GM21360 (cell line): ENCODE data around the gene FOXK2.

Experiments
- ATAC-seq: cut with Tn5 transposase; IDR thresholded peaks from one replicate; pipeline ENCODE4 v1.9.1; 2021; ENCODE audit warnings: mild to moderate bottlenecking, moderate library complexity; ENCODE audit not compliant: unreplicated experiment

FOXK2 gene

DNA sequence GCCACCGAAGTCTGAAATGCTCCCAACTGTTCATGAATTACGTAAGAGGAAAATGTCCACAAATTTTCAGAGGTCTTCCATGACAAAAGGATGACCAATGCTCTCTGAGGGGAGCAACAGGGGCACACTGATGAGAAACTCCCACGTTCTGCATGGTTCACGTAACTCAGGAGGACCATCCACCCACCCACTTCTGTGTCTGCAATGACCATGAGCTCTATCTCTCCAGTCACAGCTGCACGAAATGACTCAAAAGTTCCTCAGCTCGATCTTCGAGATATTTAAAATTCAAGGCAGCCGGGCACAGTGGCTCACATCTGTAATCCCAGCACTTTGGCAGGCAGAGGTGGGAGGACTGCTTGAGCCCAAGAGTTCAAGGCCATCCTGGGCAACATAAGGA lies 112.9 kb downstream of the FOXK2 start:
- no peak for ATAC-seq

DNA sequence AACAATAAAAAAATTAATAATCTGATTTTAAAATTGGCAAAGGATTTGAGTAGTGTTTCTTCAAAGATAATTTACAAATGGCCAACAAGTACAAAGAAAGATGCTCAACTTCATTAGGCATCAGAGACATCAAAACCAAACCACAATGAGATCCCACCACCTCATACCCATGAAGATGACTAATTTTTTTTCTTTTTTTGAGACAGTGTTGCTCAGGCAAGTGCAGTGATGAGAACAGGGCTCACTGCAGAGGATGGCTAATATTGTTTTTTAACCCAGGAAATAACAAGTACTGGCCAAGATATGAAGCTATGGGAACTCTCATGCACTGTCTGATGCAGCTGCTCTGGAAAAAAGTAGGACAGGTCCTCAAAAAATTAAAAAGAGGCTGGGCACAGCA lies 113.8 kb downstream of the FOXK2 start:
- no peak for ATAC-seq

DNA sequence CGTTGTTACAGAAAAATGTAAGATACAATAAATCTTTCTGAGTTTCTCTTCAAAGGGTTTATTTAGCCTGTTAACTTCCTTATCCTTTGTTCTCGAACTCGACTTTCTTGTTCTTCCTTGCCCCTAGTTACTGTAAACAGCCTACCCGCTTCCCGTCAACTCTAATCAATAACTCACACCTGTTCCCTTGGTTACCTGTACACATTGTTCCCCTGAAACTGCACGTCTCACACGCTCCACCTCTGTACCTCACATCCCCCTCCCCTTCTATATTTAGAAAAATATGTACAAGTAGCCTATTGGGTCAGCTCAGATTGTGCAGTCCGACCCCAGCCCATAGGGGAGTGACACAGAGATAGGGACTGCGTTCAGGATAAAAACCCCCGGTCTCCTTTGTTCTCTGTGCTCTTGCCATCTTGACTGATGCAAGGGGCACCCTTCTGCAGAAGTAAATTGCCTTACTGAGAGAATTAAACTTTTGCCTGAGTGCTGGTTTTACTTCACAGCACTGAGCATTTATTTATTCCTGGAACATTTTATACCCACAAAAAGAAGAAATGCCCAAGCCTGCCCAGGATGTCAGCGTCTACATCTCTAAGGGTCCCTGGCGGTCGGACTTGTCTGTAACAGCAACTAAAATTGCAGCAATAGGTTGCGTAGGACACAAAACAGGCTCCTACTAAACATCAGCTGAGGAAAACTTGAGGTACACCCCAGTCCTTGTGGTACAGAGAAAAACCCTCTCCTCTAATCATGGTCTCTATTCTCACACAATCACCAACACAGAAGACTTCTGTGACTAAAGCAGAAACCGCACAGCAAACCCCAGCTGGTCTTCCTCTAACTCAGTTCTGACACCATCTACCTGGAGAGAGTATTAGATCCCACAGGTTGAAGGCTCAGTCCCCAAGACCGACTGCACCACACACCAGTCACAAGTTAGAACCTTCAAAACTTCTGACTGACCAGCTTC lies 117.4 kb downstream of the FOXK2 start:
- no peak for ATAC-seq

DNA sequence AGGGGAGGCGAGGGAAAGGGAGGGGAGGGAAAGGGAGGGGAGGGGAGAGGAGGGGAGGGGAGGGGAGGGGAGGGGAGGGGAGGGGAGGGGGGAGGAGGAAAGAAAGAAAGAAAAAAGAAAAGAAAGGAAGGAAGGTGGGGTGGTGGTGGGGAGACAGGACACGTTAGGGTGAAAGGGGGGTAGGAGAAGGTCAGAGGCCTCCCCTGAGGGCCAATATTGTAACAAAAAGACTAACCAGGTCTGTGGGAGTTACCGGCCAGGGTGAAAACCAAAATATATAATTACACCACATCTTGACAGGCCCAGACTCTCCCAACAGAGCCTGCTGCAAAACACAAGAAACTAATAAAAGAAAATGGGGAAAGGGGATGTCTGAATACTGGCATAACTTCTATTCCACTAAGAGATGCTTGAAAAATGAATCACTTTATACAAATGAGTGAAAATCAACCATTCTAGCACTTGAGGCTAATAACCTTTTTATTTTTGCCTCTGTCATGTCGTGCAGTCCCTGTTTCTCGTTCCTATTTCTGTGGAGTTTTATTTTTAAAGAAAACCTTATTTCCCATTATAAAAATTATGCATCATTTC lies 118.7 kb downstream of the FOXK2 start:
- ATAC-seq, result no peak

DNA sequence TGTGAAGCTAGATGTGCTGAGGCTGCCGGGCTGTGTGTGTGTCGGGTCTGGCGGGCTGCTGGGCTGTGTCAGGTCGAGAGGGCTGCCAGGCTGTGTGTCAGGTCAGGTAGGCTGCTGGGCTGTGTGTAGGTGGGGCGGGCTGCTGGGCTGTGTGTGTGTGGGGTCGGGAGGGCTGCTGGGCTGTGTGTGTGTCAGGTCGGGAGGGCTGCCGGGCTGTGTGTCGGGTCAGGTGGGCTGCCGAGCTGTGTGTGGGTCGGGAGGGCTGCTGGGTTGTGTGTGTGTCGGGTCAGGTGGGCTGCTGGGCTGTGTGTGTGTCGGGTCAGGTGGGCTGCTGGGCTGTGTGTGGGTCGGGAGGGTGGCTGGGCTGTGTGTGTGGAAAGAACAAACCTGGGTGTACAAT lies 120.1 kb downstream of the FOXK2 start:
- ATAC-seq, result no peak

DNA sequence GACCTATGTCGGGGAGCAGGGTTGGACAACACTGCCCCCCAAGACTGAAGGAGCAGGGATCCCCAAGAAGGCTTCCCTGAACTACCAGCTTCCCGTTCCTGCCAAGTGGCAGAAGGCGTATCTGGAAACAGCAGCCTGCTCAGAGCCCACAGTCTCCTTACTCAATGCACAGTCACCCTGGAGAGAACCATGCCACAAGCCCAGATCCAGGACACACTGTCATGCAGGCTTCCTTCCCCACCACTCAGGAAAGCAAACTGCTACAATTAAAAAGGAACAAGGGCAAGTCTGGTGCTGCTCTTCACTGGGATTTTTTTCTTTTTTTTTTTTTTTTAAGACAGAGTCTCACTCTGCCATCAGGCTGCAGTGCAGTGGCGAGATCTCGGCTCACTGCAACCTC lies 120.5 kb downstream of the FOXK2 start:
- ATAC-seq, result no peak

DNA sequence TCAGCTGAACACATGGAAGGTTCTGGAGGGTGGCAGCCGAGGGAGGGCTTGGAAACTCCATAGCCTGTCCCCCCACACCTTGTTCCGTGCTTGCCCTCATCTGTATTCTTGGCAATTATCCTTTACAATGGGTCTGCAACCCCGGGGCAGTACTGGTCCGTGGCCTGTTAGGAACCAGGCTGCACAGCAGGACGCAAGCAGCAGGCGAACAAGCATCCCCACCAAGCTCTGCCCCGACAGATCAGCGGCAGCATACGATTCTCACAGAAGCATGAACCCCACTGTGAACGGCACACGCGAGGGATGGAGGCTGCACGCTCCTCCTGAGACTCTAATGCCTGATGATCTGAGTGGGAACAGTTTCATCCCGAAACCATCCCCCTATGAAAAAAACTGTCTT lies 122.5 kb downstream of the FOXK2 start:
- ATAC-seq, result no peak

DNA sequence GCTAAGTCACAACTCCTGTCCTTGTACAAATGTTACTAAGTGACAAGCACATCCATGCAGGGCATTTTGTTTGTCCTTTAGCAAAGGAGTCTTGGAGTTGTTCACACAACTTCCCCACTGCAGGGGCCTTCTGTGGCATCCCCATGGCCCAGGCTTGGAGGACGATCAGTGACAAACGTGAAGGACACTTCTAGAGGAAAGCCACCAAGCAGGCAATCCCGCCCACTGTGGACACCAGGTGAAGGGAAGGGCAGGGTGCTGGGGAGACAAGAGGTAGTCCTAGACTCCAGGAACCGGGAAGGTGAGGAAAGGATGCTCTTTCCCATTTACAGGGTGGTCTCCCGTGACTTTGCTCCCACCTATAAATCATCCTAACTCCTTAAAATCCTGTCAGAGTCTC lies 124.6 kb downstream of the FOXK2 start:
- ATAC-seq, result no peak

DNA sequence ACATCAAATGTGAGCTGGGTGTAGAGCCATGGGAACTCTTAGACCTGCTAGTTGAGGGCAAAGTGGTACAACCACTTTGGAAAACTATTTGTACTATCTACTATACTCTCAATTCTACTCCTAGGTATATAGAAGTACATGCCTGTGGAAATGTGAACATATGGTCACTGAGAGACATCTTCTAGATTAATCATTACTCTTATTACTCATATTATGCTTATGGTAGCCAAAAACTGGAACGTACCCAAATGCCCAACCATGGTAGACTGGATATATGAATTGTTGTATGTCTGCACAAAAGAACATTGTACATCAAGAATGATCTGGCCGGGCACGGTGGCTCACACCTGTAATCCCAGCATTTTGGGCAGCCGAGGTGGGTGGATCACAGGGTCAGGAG lies 126.0 kb downstream of the FOXK2 start:
- no peak for ATAC-seq

DNA sequence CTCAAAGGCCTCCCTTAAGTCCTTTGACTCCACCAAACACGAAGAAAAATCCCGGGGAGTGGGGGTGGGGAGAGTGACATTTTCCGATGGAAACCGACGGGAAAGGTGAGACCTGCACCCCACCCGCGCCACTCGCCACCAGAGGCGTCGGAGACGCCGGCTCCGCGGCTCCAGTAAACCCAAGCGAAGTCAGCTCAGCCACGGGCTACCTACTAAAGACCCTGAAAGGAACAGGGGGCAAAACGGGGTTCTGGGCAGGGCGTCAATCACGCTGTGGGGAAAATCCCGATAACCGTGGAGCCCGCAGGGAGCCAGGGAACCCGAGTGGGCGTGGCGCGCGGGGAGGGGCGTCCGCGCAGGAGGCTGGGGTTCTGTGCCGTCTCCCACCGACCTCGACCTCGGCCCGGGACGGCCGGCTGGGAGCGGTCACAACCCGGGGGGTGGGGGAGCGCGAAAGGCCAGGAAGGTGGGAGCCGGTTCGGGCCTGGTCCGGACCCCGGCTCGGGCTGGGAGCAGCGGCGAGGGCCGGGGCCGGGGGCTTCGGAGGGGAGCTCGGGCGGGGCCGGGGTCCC lies 128.1 kb downstream of the FOXK2 start:
- ATAC-seq, result peak; percentile 30

DNA sequence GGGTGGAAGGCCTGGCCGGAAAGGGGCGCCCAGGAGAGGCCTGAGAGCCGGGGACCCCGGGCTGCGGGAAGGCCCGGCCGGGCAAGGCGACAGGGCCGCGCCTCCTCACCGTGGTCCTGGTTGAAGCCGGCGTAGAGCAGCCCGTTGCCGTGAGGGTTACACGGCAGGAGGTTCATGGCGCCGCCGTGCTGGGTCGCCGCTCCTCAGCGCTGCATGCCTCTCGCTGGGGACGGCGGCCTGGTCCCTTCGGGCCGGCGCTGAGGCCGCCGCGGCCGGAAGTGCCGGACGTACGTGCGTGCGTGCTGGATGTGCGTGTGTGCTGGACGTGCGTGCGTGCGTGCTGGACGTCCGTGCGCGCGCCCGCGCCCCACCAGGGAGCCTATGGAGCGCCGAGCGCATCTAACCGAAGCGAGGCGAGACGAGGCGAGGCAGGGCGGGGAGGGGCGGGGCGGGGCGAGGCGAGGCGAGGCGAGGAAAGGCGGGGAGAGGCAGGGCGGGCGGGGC lies 128.7 kb downstream of the FOXK2 start, which contains the start of gene WDR45B:
TSS of gene WDR45B (minus strand) at position 280 of the 504 bp plus-strand sequence. CDS start at position 176, 104 bp downstream.
- ATAC-seq, result peak; percentile 79

DNA sequence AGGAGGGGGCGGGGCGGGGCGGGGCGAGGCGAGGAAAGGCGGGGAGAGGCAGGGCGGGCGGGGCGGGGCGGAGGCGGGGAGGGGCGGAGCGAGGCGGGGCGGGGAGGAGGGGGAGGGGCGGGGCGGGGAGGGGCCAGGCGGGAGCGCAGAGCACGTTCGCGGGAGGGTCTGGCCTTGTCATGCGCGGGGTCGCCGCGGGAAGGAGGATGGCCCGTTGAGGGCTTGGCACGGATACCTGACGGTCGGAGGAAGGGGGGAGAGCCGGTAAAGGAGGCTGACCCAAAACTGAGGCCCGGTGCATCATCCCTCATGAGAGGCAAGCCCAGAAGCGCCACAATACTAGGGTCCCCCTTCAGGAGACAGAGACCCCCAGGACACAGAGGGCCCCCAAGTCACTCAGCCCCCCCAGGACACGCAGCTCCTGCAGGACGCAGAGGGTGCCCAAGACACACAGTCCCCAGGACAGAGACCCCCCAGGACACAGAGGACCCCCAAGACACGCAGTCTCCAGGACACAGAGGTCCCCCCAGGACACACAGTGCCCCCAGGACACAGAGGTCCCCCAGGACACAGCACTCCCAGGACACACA lies 129.3 kb downstream of the FOXK2 start:
- ATAC-seq, result no peak

DNA sequence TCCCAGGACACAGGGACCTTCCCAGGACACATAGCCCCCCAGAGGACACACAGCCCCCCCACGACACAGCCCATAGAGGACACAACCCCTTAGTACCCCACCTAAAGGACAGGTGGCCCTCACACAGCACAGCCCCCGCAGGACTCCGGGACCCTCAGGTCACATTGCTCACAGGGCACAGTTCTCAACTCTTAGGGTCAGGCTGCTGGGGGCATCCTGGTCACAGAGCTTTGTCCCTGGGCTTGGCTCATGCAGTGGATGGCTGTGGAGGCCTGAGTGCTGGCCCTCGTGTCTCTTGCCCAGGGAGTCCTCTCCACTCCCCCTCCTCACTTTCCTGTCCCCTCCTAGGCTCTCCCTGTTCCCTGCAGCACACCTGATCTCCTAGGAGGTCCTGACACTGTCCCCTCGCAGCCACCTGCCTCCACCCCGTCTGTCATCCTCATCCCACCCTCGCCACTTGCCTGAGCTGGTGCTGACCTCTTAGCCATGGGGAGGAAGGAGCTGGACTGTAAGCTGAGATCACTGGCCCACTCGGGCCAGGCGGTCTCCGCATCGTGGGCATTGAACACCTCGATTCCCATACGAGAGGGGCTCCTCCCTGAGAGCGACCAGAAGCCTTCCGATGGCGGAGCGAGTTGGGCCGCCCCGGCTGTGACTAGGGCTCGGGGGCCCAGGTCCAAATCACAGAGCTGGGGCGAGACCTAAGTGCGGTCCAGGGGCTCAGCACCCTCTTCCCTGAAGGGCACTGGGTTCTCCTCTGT lies 130.1 kb downstream of the FOXK2 start:
- ATAC-seq, result no peak

DNA sequence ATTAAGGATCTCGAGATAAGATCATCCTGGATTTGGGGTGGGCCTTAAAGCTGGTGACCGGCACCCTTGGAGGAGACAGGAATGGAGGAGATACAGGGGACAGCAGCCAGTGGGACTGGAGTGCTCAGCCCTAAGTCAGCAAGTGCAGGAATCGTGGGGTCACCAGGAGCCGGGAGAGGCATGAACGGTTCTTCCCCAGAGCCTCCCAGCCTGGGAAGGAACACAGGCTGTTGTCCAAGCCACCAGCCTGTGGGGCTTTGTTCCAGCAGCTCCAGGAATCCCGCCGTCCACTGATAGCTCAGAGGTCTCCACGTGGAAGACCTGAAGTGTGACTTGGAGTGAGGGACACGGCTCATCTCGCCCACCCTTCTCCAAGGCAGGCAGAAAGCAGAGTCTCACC lies 131.2 kb downstream of the FOXK2 start:
- ATAC-seq, result no peak

DNA sequence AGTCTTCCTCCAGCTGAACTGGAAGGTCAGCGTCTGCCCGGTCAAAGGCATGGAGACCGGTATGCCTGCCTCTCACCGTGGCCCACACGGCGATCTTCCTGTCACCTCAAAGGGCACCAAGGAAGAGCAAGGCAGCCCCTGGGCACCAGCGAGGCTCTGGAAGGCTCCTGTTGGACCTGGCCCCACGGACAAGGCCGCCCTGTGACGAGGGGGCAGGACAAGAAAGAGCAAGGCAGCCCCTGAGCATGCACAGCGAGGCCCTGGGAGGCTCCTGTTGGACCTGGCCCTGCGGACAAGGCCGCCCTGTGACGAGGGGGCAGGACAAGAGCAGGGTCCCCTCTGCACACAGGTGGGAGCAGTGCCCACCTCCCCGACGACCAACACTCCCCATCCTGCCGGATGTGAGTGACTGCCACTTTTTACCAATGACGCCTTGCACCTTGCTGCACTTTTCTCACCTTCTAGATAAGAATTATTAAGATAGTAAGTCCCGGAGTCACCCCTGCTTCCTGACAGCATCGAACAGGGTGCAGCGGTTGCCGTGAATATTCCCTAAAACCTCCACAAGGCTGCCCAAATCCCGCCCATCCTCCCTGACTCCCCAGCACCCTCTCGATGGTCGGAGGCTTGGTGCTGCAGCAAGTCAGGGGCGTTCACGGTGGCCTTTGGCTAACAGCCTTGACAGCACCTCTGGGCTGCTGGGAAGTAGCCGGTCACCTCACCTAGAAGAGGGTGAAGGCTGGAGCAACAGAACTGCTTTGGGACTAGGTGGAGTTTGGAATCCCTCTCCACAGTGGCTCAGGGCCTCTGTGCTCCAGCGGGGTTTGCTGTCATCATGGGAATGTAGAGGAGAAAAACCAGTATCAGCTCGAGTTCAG lies 134.4 kb downstream of the FOXK2 start:
- no peak for ATAC-seq
